GM23248 (cell line): ENCODE data around the gene NTHL1. TPM values are rescaled to one million over a fixed set of nuclear protein-coding genes. Genes with fewer than 3 reads are reported as not detected.

Source experiments
- DNase-seq: peaks from one replicate; pipeline ENCODE4 v3.0.0-alpha.2; 2015
- H2AFZ ChIP-seq: fragments of 200-600 bp; sonication (generic); 2 replicates; pipeline ENCODE4 v1.6.1; 2016; ENCODE audit warnings: antibody characterized with exemption
- H3F3A ChIP-seq: fragments of 200-600 bp; sonication (generic); 2 replicates; pipeline ENCODE4 v1.6.1; 2016; ENCODE audit warnings: mild to moderate bottlenecking, antibody characterized with exemption, mixed run types; ENCODE audit not compliant: insufficient read depth
- H3K27ac ChIP-seq: fragments of 200-600 bp; sonication (generic); 2 replicates; pipeline ENCODE4 v1.5.1; 2016; ENCODE audit warnings: mild to moderate bottlenecking
- H3K27me3 ChIP-seq: fragments of 200-600 bp; sonication (generic); replicated peaks from 2 replicates; pipeline ENCODE4 v1.6.1; 2016; ENCODE audit warnings: mild to moderate bottlenecking; ENCODE audit not compliant: insufficient read depth
- H3K36me3 ChIP-seq: fragments of 200-600 bp; sonication (generic); 2 replicates; pipeline ENCODE4 v1.6.1; 2016; ENCODE audit warnings: low read depth, mild to moderate bottlenecking
- H3K4me1 ChIP-seq: fragments of 200-600 bp; sonication (generic); 2 replicates; pipeline ENCODE4 v1.6.1; 2016; ENCODE audit warnings: mild to moderate bottlenecking; ENCODE audit not compliant: insufficient read depth
- H3K4me2 ChIP-seq: fragments of 200-600 bp; sonication (generic); one replicate; pipeline ENCODE4 v1.6.1; 2016; ENCODE audit warnings: mild to moderate bottlenecking; ENCODE audit not compliant: unreplicated experiment
- H3K4me3 ChIP-seq: fragments of 200-600 bp; sonication (generic); 2 replicates; pipeline ENCODE4 v1.5.1; 2016; ENCODE audit warnings: mild to moderate bottlenecking
- H3K79me2 ChIP-seq: fragments of 200-600 bp; sonication (generic); 2 replicates; pipeline ENCODE4 v1.6.1; 2016; ENCODE audit warnings: mild to moderate bottlenecking; ENCODE audit not compliant: insufficient read depth
- H3K9ac ChIP-seq: fragments of 200-600 bp; sonication (generic); 2 replicates; pipeline ENCODE4 v1.6.1; 2016; ENCODE audit warnings: mild to moderate bottlenecking
- H3K9me2 ChIP-seq: fragments of 200-600 bp; sonication (generic); 2 replicates; pipeline ENCODE4 v1.6.1; 2016; ENCODE audit warnings: mixed run types, mild to moderate bottlenecking, moderate library complexity; ENCODE audit not compliant: insufficient read depth
- H3K9me3 ChIP-seq: fragments of 200-600 bp; sonication (generic); one replicate; pipeline ENCODE4 v1.6.1; 2017; ENCODE audit warnings: low read depth
- H4K20me1 ChIP-seq: fragments of 200-600 bp; sonication (generic); 2 replicates; pipeline ENCODE4 v1.6.0; 2016; ENCODE audit not compliant: insufficient read depth
- EZH2 ChIP-seq: fragments of 200-600 bp; sonication (generic); IDR thresholded peaks from 2 replicates; pipeline ENCODE4 v1.6.1; 2018; ENCODE audit warnings: antibody characterized with exemption, mild to moderate bottlenecking; ENCODE audit not compliant: insufficient read depth, poor library complexity, severe bottlenecking
- EZH2phosphoT487 ChIP-seq: fragments of 200-600 bp; sonication (generic); IDR thresholded peaks from 2 replicates; pipeline ENCODE4 v1.6.1; 2018; ENCODE audit warnings: antibody characterized with exemption, moderate library complexity, mild to moderate bottlenecking, low read depth; ENCODE audit not compliant: insufficient read depth
- WGBS, 2 experiments: methylation state at CpG; one replicate each; pipeline ENCODE4 v1.1.6; 2015 to 2017; ENCODE audit warnings: low lambda C conversion rate in 2 of 2, low coverage in 1 of 2; ENCODE audit errors: missing lambda C conversion rate in 2 of 2; 5-methylcytosine and 5-hydroxymethylcytosine counted together
- in situ Hi-C: fragments of 300-500 bp; cut with MboI; formaldehyde crosslinking; loops from 2 replicates; pipeline ENCODE4 v1.15.0; 2020
- polyA plus RNA-seq: library from polyadenylated mRNA; unstranded; fragments of >200 nt; fragmentation: Nextera tagmentation; extraction: Ambion mirVana; gene quantifications from 2 replicates; pipeline ENCODE4 v1.2.1, GENCODE V29; 2016
- total RNA-seq: library from RNA; depleted of rRNA; stranded (reverse); fragments of >200 nt; shearing (Covaris generic); gene quantifications from 2 replicates; pipeline ENCODE4 v1.2.3, GENCODE V29; 2014

NTHL1 gene
- total and polyA plus RNA-seq, 2 experiments from 2014 or later = 20.3 to 22.8 TPM

- H2AFZ ChIP-seq = no peak overlapping the region
- H3K27ac ChIP-seq = no peak overlapping the region
- in situ Hi-C loops = no loop called here
- WGBS, 2 experiments = 86 to 87% methylated on average over 30 to 31 of the region's 32 CpGs
- H3K79me2 ChIP-seq = no peaks in the 10 kb centered on the region
- no peak overlapping the region for H3K4me3 ChIP-seq
- H3K27me3 ChIP-seq = no peaks in the 10 kb centered on the region
- no peak overlapping the region for H3K4me2 ChIP-seq
- H3K9me2 ChIP-seq = no peaks in the 10 kb centered on the region
- H3K36me3 ChIP-seq = no peaks in the 10 kb centered on the region
- H3K9me3 ChIP-seq = no peaks in the 10 kb centered on the region
- H3F3A ChIP-seq = no peaks in the 10 kb centered on the region
- TF ChIP-seq EZH2phosphoT487 = no peak
- no peak for TF ChIP-seq EZH2
- H3K9ac ChIP-seq = no peak overlapping the region
- no peaks in the 10 kb centered on the region for H3K4me1 ChIP-seq
- no peaks in the 10 kb centered on the region for H4K20me1 ChIP-seq
- no peak for DNase-seq
Observed at GRCh38 chr16:2082171-2082982, 34.7 kb upstream of the NTHL1 start.

GRCh38 chr16:2081201-2082084 lies 33.8 kb upstream of the NTHL1 start:
- Histone ChIP-seq H3K9me2 (no peaks in the 10 kb centered on the region), H3K4me3 (no peak overlapping the region), H3K4me2 (no peak overlapping the region), H3K27me3 (no peaks in the 10 kb centered on the region), H3K79me2 (no peaks in the 10 kb centered on the region), H3F3A (no peaks in the 10 kb centered on the region), H4K20me1 (no peaks in the 10 kb centered on the region), H3K27ac (no peak overlapping the region), H2AFZ (no peak overlapping the region), H3K9ac (no peak overlapping the region), H3K9me3 (no peaks in the 10 kb centered on the region), H3K4me1 (no peaks in the 10 kb centered on the region), H3K36me3 (no peaks in the 10 kb centered on the region)
- in situ Hi-C loops = no loop called here
- WGBS, 2 experiments = 90 to 91% methylated on average over 34 of the region's 35 CpGs
- no peak for TF ChIP-seq EZH2phosphoT487
- TF ChIP-seq EZH2 = no peak
- DNase-seq = no peak

GRCh38 chr16:2079991-2080390 lies 32.4 kb upstream of the NTHL1 start:
- H3F3A ChIP-seq = no peaks in the 10 kb centered on the region
- no peak overlapping the region for H3K9ac ChIP-seq
- H3K9me3 ChIP-seq = no peaks in the 10 kb centered on the region
- in situ Hi-C loops = no loop called here
- H3K27me3 ChIP-seq = no peaks in the 10 kb centered on the region
- H3K4me3 ChIP-seq = no peak overlapping the region
- no peak overlapping the region for H3K4me2 ChIP-seq
- H4K20me1 ChIP-seq = no peaks in the 10 kb centered on the region
- no peaks in the 10 kb centered on the region for H3K36me3 ChIP-seq
- no peaks in the 10 kb centered on the region for H3K9me2 ChIP-seq
- TF ChIP-seq EZH2 (no peak), EZH2phosphoT487 (no peak)
- no peak overlapping the region for H2AFZ ChIP-seq
- WGBS, 2 experiments = 92 to 95% methylated on average over 16 of the region's 16 CpGs
- DNase-seq = no peak
- H3K27ac ChIP-seq = no peak overlapping the region
- H3K79me2 ChIP-seq = no peaks in the 10 kb centered on the region
- no peaks in the 10 kb centered on the region for H3K4me1 ChIP-seq

GRCh38 chr16:2079311-2079800 lies 31.7 kb upstream of the NTHL1 start:
- H3K36me3 ChIP-seq = no peaks in the 10 kb centered on the region; the same call in 1 of the 2 replicates
- WGBS, 2 experiments = 94 to 97% methylated on average over 25 to 30 of the region's 30 CpGs

More at GRCh38 chr16:2079311-2079800, 31.7 kb upstream of the NTHL1 start:
- no peak for DNase-seq
- no peaks in the 10 kb centered on the region for H3K79me2 ChIP-seq
- H3K9me3 ChIP-seq = no peaks in the 10 kb centered on the region
- H3K9me2 ChIP-seq = no peaks in the 10 kb centered on the region
- no peaks in the 10 kb centered on the region for H3K4me1 ChIP-seq
- H3F3A ChIP-seq = no peaks in the 10 kb centered on the region
- no peak overlapping the region for H3K9ac ChIP-seq
- no peaks in the 10 kb centered on the region for H3K27me3 ChIP-seq
- H3K4me2 ChIP-seq = no peak overlapping the region
- no peak overlapping the region for H2AFZ ChIP-seq
- H3K27ac ChIP-seq = no peak overlapping the region
- H4K20me1 ChIP-seq = no peaks in the 10 kb centered on the region
- no peak overlapping the region for H3K4me3 ChIP-seq
- no peak for TF ChIP-seq EZH2
- no peak for TF ChIP-seq EZH2phosphoT487
- in situ Hi-C loops = no loop called here
